Activated CD4-positive, alpha-beta memory T cell treated with anti-CD3 and anti-CD28 coated beads, Interleukin-2, amount 10 ng/mL, durations not matched to agents 7 days and 5 days (primary cell): Measurements from ENCODE around the gene METRN. TPM values are rescaled to one million over a fixed set of nuclear protein-coding genes. Genes with fewer than 3 reads are reported as not detected.
A peak's percentile ranks its signal among the peaks of the same experiment; 100 is the strongest.

Experiments
- CTCF ChIA-PET: fragments of 350-600 bp; sonication (Branson Sonifier 250); formaldehyde crosslinking; loops from one replicate; lab custom pipeline; 2021; ENCODE audit warnings: antibody characterized with exemption, inconsistent platforms; lab: Charles Lee
- POLR2A ChIA-PET: fragments of 350-600 bp; sonication (Branson Sonifier 250); formaldehyde crosslinking; loops from one replicate; lab custom pipeline; 2021; ENCODE audit warnings: antibody characterized with exemption; lab: Charles Lee
- DNase-seq: peaks from one replicate; pipeline ENCODE4 v3.0.0-alpha.2; 2020
- H3K27ac Mint-ChIP-seq: one replicate; pipeline ENCODE4 v1.8.0; 2021; ENCODE audit warnings: mild to moderate bottlenecking, mixed read lengths
- H3K27me3 Mint-ChIP-seq: one replicate; pipeline ENCODE4 v1.8.0; 2021; ENCODE audit warnings: mixed read lengths
- H3K36me3 Mint-ChIP-seq: one replicate; pipeline ENCODE4 v1.8.0; 2021; ENCODE audit warnings: low read depth, mixed read lengths
- H3K4me1 Mint-ChIP-seq: one replicate; pipeline ENCODE4 v1.8.0; 2021; ENCODE audit warnings: mixed read lengths
- H3K4me3 Mint-ChIP-seq: one replicate; pipeline ENCODE4 v1.8.0; 2021; ENCODE audit warnings: mild to moderate bottlenecking, mixed read lengths
- H3K9me3 Mint-ChIP-seq: one replicate; pipeline ENCODE4 v1.8.0; 2021; ENCODE audit warnings: mixed read lengths
- total RNA-seq, 2 experiments: library from RNA; stranded (reverse); gene quantifications; one replicate each; pipeline ENCODE4 v1.2.3, GENCODE V29; 2021

Gene METRN
- total RNA-seq, 2 experiments from 2014 or later, result 4.4 to 6.2 TPM

DNA sequence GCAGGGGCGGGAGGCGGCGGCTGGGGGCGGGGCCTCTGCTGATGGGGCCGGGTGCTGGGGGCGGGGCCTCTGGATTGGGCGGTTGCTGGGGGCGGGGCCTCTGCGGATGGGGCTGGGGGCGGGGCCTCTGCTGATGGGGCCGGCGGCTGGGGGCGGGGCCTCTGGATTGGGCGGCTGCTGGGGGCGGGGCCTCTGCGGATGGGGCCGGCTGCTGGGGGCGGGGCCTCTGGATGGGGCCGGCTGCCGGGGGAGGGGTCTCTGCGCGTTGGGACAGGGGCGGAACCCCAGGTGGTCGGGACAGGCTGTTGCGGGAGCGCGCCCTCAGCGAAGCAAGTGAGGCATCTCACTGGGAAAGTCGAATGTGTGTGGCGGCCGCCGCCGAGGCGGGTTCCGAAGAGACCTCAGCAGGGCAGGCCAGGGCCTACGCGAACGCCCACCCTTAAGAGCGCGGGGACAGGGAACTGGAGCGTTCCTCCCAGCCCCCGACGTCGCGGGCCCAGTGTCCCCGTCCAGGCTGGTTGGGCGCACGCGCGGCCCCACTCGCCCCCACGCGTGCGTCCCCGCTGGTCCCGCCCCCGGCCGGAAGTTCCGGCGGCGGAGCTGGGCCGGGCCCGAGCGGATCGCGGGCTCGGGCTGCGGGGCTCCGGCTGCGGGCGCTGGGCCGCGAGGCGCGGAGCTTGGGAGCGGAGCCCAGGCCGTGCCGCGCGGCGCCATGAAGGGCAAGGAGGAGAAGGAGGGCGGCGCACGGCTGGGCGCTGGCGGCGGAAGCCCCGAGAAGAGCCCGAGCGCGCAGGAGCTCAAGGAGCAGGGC lies 34.9 kb upstream of the METRN start, which contains the start of gene STUB1:
TSS of gene STUB1 (plus strand) at position 597 of the 811 bp plus-strand sequence. CDS start at position 713, 116 bp downstream.
- peak within 1 kb of the TSS; percentile 81 for H3K4me3 Mint-ChIP-seq
- CTCF ChIA-PET, result interaction anchor here (1.0 to 2.1 kb wide), 5 partner anchors 12 to 32 kb away, joined by 3 to 8 read pairs (median 4); partner anchors contain the start of gene RHOT2

DNA sequence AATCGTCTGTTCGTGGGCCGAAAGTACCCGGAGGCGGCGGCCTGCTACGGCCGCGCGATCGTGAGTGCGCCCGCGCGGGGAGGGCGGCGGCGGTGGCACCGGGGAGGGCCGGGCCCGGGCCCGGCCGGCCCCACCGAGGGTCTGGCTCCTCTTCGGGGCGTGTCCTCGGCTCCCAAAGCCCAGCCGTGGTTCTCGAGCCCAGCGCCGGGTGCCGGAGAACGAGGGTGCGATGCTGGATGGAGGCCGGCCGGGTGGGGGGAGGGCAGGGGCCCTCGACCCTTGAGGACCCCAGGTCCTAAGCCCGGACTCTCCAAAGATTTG lies 34.3 kb upstream of the METRN start:
- CTCF ChIA-PET, result interaction anchor here (1.0 to 2.1 kb wide), 5 partner anchors 13 to 32 kb away, joined by 3 to 8 read pairs (median 4); partner anchors contain the start of gene RHOT2
- Mint-ChIP-seq H3K9me3 (no peaks in the 10 kb centered on the region), H3K4me1 (peaks cover 46% of the 10 kb centered on the region), H3K27me3 (no peaks in the 10 kb centered on the region), H3K27ac (peak overlapping the region; percentile 62), H3K4me3 (peak overlapping the region; percentile 81), H3K36me3 (peaks cover 20% of the 10 kb centered on the region)
- DNase-seq, result no peak
- POLR2A ChIA-PET, result interaction anchor here (0.6 to 4.9 kb wide), 11 partner anchors 10 to 1284 kb away, joined by 3 to 35 read pairs (median 4); partner anchors contain the start of genes METTL26, RHOT2, RPS2 and WDR24

More for the DNA sequence above, 34.9 kb upstream of the METRN start, which contains the start of gene STUB1:
- H3K27ac Mint-ChIP-seq, result peak within 1 kb of the TSS; percentile 82
- DNase-seq, result peak; percentile 91
- H3K4me1 Mint-ChIP-seq, result peaks cover 49% of the 10 kb centered on the region
- H3K36me3 Mint-ChIP-seq, result peaks cover 20% of the 10 kb centered on the region
- H3K27me3 Mint-ChIP-seq, result no peaks in the 10 kb centered on the region
- H3K9me3 Mint-ChIP-seq, result no peaks in the 10 kb centered on the region
- POLR2A ChIA-PET, result interaction anchor here (0.6 to 4.9 kb wide), 12 partner anchors 10 to 1285 kb away, joined by 3 to 35 read pairs (median 4); partner anchors contain the start of genes METTL26, RHOT2, RPS2 and WDR24

DNA sequence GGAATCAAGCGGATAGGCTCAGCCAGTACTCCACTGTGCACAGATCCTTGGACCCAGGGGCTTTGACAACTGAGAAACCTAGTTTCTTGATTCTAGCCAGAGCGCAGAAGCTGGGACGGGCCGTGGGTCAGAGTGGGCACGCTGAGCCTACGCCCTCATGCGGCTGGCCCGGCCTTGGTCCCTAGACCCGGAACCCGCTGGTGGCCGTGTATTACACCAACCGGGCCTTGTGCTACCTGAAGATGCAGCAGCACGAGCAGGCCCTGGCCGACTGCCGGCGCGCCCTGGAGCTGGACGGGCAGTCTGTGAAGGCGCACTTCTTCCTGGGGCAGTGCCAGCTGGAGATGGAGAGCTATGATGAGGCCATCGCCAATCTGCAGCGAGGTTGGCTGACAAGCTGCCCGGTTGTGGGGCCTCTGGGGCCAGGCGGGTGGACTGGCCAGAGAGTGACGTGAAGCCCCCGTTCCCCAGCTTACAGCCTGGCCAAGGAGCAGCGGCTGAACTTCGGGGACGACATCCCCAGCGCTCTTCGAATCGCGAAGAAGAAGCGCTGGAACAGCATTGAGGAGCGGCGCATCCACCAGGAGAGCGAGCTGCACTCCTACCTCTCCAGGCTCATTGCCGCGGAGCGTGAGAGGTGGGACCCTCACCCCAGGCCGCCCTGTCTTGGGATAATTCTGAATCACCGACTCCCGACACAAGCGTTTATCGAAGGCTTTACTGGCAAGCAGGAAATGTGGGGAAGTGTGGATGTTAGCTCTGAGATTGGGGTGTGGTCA lies 33.8 kb upstream of the METRN start:
- no peaks in the 10 kb centered on the region for H3K27me3 Mint-ChIP-seq
- no peak for DNase-seq
- H3K36me3 Mint-ChIP-seq, result peaks cover 24% of the 10 kb centered on the region
- peaks cover 51% of the 10 kb centered on the region for H3K4me1 Mint-ChIP-seq
- peak overlapping the region; percentile 62 for H3K27ac Mint-ChIP-seq
- peak overlapping the region; percentile 81 for H3K4me3 Mint-ChIP-seq
- H3K9me3 Mint-ChIP-seq, result no peaks in the 10 kb centered on the region
- ChIA-PET CTCF (interaction anchor here (1.0 to 2.1 kb wide), 6 partner anchors 13 to 33 kb away, joined by 3 to 8 read pairs (median 4); partner anchors contain the start of gene RHOT2), POLR2A (interaction anchor here (0.6 to 4.9 kb wide), 11 partner anchors 9 to 1284 kb away, joined by 3 to 35 read pairs (median 4); partner anchors contain the start of genes METTL26, RHOT2, RPS2 and WDR24)

DNA sequence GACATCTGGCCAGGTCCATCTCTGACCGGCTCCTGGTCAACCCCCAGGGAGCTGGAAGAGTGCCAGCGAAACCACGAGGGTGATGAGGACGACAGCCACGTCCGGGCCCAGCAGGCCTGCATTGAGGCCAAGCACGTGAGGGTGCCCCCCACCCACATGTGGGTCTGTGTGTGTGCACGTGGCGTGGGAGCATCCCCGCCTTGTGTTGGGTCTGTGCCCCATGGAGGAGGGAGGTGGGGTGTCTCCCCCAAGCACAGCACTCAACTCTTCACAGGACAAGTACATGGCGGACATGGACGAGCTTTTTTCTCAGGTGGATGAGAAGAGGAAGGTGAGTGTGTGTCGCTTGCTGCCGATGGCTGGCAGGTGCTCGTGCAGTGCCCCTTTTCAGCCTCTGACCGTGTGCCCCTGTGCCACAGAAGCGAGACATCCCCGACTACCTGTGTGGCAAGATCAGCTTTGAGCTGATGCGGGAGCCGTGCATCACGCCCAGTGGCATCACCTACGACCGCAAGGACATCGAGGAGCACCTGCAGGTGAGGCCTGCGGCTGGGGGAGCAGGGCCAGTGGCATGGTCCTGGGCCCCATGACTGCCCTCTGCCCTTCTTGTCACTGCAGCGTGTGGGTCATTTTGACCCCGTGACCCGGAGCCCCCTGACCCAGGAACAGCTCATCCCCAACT lies 33.0 kb upstream of the METRN start:
- peaks cover 27% of the 10 kb centered on the region for H3K36me3 Mint-ChIP-seq
- peak overlapping the region; percentile 81 for H3K4me3 Mint-ChIP-seq
- H3K4me1 Mint-ChIP-seq, result peaks cover 49% of the 10 kb centered on the region
- CTCF ChIA-PET, result interaction anchor here (1.7 kb wide), 1 partner anchor 14 kb away, joined by 4 read pairs; the partner anchor contains the start of gene RHOT2
- H3K9me3 Mint-ChIP-seq, result no peaks in the 10 kb centered on the region
- POLR2A ChIA-PET, result interaction anchor here (1.3 to 4.9 kb wide), 4 partner anchors 8 to 110 kb away, joined by 3 to 35 read pairs (median 14); partner anchors contain the start of genes RHOT2 and WDR24
- no peak for DNase-seq
- peak overlapping the region; percentile 58 for H3K27ac Mint-ChIP-seq
- no peaks in the 10 kb centered on the region for H3K27me3 Mint-ChIP-seq

DNA sequence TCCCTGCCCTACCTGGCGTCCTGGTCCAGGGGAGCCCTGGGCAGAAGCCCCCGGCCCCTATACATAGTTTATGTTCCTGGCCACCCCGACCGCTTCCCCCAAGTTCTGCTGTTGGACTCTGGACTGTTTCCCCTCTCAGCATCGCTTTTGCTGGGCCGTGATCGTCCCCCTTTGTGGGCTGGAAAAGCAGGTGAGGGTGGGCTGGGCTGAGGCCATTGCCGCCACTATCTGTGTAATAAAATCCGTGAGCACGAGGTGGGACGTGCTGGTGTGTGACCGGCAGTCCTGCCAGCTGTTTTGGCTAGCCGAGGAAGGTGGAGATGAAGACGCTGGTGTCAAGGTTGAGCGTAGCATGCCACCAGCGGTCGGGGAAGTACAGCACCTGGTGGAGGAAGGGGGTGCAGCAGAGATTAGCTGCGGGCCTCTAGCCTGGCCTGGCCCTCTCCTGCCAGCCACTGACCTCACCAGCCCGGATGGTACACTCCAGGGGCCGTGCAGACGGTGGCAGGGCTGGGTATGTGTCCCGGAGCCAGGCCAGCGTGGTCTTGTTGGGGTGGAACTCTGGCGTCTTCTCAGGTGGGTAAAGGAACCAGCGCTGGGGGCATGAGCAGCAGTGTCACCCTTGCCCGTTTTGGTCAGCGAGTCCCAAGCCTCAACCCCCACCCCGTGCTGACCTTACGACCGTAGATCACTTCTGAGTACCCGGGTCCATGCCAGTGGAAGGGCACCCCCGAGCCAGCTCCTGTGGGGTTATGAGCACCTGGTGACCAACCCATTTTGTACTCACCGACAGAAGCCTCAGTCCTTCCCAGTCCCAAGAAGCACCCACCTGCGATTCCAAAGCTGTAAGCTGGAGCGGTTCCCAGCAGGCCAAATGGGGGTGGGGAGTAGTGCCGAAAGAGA lies 32.2 kb upstream of the METRN start:
- ChIA-PET POLR2A (interaction anchor here (1.5 to 4.9 kb wide), 3 partner anchors 7 to 15 kb away, joined by 5 to 35 read pairs (median 22); partner anchors contain the start of genes RHOT2 and WDR24), CTCF (interaction anchor here (1.7 kb wide), 1 partner anchor 15 kb away, joined by 4 read pairs; the partner anchor contains the start of gene RHOT2)
- Mint-ChIP-seq H3K9me3 (no peaks in the 10 kb centered on the region), H3K4me1 (peaks cover 45% of the 10 kb centered on the region), H3K27me3 (no peaks in the 10 kb centered on the region), H3K4me3 (peak overlapping the region; percentile 81), H3K36me3 (peaks cover 31% of the 10 kb centered on the region), H3K27ac (peak overlapping the region; percentile 58)
- DNase-seq, result no peak

DNA sequence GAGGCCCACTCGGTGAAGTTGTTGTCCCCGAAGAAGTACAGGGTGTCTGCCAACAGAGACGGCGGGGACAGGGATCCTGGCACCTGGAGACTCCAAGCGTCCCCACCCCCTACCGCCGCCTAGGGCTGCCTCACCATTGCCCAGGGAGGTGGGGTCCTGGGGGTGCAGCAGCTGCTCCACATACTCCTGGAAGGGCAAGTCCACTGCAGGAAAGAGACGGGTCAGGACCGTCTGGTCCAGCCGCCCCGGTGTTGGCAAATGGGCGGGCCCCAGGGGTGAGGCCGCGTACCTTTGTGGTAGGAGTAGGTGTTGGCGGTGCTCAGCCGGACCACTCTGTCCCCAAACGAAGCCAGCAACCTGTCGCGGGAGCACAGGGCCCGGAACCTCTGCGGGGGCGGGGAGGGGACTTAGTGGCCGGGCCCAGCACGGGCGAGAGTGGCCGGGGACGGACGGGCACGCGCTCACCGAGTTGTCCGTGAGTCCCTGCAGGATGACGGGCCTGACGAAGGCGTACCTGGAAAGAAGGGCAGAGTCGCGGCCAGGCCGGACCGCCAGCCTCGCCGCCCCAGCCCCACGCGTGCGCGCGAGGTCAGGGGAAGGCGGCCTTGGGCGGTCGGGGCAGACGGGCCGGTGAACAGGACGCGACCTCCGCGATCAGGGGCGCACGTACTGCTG lies 31.4 kb upstream of the METRN start:
- peak overlapping the region; percentile 81 for H3K4me3 Mint-ChIP-seq
- ChIA-PET CTCF (no interaction called here), POLR2A (interaction anchor here (1.0 to 1.9 kb wide), 8 partner anchors 8 to 47 kb away, joined by 3 to 16 read pairs (median 5); partner anchors contain the start of genes ANTKMT, METTL26 and RHBDL1)

DNA sequence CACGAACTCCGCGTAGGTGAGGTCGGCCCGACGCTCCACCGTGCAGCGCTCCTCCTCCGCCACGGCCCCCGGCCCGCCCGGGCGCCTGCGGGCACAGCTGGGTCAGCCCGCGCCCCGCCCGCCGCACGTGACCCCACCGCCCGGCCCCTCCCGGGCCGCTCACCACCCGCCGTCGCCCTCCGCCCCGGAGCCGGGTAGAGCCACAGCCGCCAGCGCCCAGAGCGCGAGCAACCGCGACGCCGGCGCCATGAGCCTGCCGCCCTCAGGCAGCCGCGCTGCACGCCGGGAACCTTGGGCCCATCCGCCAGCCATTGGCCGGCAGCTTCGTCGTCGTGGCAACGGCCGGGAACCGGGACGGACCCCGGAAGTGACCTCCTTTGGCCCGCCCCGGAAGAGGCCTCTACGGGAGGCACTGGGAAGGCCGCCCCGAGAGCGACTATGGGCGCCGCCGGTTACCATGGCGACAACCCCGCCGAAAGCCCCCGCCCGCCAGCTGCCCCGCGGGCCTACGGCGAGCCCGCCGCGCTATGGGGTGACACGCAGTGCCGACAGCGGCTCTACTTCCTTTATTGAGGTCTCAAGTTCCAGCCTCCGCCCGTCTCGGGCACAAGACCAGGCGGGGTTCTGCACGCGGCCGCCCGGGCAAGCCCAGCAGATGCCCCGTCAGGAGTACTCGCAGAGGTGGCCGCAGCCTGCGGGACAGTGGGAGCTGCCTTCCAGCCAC lies 30.7 kb upstream of the METRN start, which contains the start of gene JMJD8:
TSS of gene JMJD8 (minus strand) at position 264 of the 724 bp plus-strand sequence. CDS start at position 249, 15 bp downstream.
- H3K27me3 Mint-ChIP-seq, result no peaks in the 10 kb centered on the region
- DNase-seq, result peak; percentile 97
- H3K9me3 Mint-ChIP-seq, result no peaks in the 10 kb centered on the region
- peaks cover 31% of the 10 kb centered on the region for H3K36me3 Mint-ChIP-seq
- CTCF ChIA-PET, result no interaction called here
- H3K4me3 Mint-ChIP-seq, result peak within 1 kb of the TSS; percentile 81
- H3K4me1 Mint-ChIP-seq, result peaks cover 49% of the 10 kb centered on the region
- POLR2A ChIA-PET, result interaction anchor here (0.7 to 1.9 kb wide), 9 partner anchors 9 to 47 kb away, joined by 3 to 16 read pairs (median 4); partner anchors contain the start of genes ANTKMT, METTL26 and RHBDL1
- peak within 1 kb of the TSS; percentile 64 for H3K27ac Mint-ChIP-seq

More for the DNA sequence above, 31.4 kb upstream of the METRN start:
- peaks cover 31% of the 10 kb centered on the region for H3K36me3 Mint-ChIP-seq
- H3K4me1 Mint-ChIP-seq, result peaks cover 47% of the 10 kb centered on the region
- no peaks in the 10 kb centered on the region for H3K9me3 Mint-ChIP-seq
- H3K27ac Mint-ChIP-seq, result peak overlapping the region; percentile 35
- DNase-seq, result no peak
- H3K27me3 Mint-ChIP-seq, result no peaks in the 10 kb centered on the region

DNA sequence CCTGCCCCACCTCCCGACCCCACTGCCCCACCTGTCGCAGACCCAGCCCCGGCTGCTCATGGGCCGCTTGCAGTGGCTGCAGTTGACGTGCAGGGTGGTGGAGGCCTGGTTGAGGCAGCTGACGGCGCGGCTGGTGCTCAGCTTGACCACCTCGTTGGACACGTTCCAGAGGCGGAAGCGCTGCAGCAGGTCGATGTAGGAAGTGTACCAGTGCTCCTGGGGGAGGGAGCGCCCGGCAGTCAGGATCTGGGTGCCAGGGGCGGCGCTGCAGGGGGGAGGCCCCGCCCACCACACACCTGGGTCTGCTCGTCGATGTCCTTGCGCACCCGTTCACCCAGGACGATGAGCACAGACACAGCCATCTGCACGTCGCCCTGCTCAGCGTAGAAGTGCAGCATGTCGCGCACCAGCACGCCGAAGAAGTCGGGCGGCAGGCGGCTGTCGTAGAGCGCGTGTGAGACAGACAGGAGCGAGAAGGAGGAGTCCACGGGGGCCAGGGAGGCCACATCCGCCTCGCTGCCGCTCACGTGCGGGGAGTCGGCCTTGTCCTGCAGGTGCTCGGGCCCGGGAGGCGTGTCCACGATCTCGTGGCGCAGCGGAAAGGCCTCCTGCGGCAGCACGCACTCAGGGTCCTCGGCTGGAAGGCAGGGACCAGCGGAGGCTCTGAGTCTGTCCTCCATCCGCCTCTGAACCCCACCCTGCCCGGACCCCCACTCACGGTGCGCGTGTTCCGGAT lies 29.8 kb upstream of the METRN start:
- no peak overlapping the region for H3K4me3 Mint-ChIP-seq
- no peaks in the 10 kb centered on the region for H3K27me3 Mint-ChIP-seq
- H3K4me1 Mint-ChIP-seq, result peaks cover 51% of the 10 kb centered on the region
- peaks cover 31% of the 10 kb centered on the region for H3K36me3 Mint-ChIP-seq
- H3K9me3 Mint-ChIP-seq, result no peaks in the 10 kb centered on the region
- CTCF ChIA-PET, result no interaction called here
- no peak for DNase-seq
- POLR2A ChIA-PET, result interaction anchor here (0.7 to 1.9 kb wide), 6 partner anchors 10 to 48 kb away, joined by 3 to 16 read pairs (median 6); partner anchors contain the start of genes ANTKMT, METTL26 and RHBDL1
- H3K27ac Mint-ChIP-seq, result no peak overlapping the region

DNA sequence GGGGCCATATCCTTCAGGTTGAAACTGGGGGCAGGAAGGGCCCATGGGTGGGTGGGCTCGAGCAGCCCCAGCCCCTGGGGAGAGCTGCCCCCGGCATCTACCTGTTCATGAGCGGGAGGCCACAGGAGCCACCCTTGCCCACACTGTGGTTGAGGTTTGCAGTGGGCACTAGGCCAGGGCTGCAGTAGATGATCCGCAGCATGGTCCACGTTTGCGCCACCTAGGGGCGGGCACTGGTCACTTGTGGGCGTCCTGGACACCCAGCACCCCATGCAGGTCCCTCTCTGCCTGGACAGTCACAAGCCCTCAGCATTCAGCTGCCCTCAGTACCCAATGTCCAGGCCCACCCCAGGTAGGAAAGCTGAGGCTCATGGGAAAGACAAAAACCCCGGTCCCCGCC lies 29.0 kb upstream of the METRN start:
- Mint-ChIP-seq H3K9me3 (no peaks in the 10 kb centered on the region), H3K36me3 (peaks cover 30% of the 10 kb centered on the region), H3K4me1 (peaks cover 56% of the 10 kb centered on the region), H3K27me3 (no peaks in the 10 kb centered on the region), H3K27ac (no peak overlapping the region), H3K4me3 (peak overlapping the region; percentile 30)
- no peak for DNase-seq
- CTCF ChIA-PET, result interaction anchor here (0.9 to 1.3 kb wide), 2 partner anchors 9 to 19 kb away, joined by 3 to 4 read pairs; partner anchors contain the start of gene RHOT2
- POLR2A ChIA-PET, result interaction anchor here (1.0 kb wide), 1 partner anchor 9 kb away, joined by 3 read pairs; no protein-coding TSS in a partner anchor
